Measurements from ENCODE around the gene JUND.

The JUND gene

GRCh38 chr19:18289471-18290301 lies 8.3 kb upstream of the JUND start:
- DNase-seq: no peak

GRCh38 chr19:18287836-18288772 lies 6.7 kb upstream of the JUND start:
- peak; percentile 55 for DNase-seq

GRCh38 chr19:18286973-18287635 lies 5.7 kb upstream of the JUND start:
- no peak for DNase-seq

DNA sequence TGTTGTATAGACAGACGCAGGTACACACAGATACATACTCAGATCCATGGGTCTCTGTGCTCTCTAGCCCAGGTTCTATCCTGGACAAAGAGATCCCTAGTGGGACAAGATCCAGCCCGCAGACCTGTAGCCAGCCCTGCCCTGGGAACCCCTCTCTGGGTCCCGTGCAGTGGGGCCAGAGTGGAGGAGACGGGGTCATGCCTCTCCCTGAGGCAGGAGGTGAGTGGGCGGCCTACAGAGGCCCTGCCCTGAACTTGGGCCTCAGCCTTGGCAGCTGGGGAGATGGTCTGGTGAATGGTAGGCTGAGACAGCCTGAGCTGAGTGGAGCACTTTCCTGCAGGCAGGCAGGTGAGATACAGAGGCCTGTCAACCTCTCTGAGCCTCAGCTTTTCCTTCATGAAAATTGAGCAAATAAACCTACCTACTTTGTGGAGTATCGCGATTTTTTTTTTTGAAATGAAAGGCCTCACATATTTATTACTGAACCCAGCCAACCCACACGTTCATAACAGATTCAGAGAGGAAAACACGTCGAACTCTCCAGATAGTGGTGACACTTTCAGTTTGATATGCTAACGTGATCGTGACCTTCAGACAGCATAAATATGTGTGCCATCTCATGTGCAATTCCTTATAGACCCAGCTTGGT lies 3.4 kb upstream of the JUND start:
- DNase-seq: no peak

GRCh38 chr19:18283338-18283737 lies 1.9 kb upstream of the JUND start:
- DNase-seq: no peak

DNA sequence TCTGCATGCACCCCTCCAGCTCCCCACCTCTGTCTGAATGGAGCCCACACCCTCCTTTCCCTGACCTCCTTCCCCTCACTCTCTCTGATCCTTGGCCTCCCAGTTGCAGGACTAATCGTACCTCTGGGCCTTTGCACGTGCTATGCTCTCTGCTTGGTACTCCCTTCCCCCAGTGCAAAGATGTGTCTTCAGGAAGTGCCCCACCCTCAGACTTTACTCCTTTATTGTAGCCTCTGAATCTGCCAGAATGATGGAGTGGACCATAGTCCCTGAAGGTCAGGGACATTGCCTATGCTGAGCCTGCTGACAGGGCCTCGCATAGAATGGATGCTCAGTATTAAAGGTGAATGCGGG lies 1.3 kb upstream of the JUND start:
- DNase-seq: no peak

DNA sequence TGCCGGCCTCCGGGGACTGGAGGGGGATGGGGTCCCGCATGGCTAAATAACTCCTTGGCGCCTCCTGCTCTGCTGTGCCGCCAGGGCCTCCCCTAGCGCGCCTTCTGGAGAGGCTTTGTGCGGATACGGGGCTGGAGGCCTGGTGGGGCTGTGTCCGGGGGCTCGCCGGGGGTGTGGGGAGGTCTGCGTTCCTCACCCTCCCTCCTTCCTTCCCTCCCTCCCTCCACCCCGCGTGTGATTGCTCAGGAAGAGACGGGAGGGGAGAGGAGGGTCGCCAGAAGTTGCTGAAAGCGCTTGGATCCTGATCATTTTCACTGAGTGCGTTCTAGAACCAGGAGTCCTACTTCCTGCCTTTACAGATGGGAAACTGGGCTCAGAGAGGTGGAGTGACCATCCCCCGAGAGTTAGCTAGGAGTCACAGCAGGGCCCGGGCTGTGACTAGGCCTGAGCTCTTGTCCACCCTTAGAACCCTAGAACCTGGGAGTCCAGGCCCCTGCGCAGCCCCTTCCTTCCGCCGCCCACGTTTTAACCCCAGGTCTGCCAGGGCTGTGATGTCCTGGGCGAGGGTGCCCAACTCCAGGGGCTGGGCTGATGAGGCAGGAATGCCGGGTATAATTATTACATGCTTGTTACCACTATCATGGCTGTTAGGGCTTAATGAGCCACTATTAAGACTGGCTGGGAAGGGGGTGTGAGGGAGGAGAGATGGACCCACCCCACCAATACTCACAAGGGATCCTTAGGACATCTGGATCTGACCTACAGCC lies 782 bp upstream of the JUND start:
- DNase-seq: no peak

DNA sequence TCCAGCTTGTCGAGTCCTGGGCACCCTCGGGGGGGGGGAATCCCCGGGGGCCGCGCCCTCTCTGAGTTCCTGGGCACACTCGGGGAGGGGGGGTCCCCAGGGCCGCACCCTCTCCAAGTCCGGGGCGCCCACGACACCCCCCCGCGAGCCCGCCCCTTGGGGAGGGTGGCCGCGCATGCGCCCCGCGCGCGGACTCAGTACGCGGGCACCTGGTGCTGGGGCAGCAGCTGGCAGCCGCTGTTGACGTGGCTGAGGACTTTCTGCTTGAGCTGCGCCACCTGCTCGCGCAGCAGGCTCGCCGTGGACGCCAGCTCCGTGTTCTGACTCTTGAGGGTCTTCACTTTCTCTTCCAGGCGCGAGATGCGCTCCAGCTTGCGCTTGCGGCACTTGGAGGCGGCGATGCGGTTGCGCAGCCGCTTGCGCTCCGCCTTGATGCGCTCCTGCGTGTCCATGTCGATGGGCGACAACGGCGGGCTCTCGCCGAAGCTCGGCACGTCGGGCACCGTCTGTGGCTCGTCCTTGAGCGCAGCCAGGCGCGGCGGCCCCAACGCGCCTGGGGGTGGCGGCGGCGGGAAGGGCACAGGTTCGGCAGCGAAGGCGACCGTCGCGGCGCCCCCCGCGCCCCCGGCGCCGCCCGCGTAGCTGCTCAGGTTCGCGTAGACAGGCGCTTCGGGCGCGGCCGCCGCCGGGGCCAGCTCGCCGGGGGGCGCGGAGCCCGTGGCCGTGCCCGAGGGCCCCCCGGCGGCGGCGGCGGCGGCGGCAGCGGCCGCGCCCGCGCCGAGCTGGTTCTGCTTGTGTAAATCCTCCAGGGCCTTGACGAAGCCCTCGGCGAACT lies 958 bp downstream of the JUND start:
- peak; percentile 90 for DNase-seq

- DNase-seq: peak; percentile 96
Measured at GRCh38 chr19:18279516-18280246, 1.7 kb downstream of the JUND start.

DNA sequence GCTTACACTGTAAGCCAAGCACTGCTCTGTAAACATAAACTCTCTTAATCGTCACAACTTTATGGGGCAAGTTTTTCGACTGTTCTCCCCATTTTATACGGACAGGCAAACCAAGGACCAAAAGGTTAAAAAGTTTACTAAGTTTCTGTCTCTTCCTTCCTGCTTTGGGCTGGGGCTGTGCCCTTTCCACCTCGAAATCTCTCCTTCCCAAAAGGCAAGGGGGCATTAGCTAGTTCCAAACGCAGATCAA lies 2.2 kb downstream of the JUND start:
- no peak for DNase-seq

DNA sequence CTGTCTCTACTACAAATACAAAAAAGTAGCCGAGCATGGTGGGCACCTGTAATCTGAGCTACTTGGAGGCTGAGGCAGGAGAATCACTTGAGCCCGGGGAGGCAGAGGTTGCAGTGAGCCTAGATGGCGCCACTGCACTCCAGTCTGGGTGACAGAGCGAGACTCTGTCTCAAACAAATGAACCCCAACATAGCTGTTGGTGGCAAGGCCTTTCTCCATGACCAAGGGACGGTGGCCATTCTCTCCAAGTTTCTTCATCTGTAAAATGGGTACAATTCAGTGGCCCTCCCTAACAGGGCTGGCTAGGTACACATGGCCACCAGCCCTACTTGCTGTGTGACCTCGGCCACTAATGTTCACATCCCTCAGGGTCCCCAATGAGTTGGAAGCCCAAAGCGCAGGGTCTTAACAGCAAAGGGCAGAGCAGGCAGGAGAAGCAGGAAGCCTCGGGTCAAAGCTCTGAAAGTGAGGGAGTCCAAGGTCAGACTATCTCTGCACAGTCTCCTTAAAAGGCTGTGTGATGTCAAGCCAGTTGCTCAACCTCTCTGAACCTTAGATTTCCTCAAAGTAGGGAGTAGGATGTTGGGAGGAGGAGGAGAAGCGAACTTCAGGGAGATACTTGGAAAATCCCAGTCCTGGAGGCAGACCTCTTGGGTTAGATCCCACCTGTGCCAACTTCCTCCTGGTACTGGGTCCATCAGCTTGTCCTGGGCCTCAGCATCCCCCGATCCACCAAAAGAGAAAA lies 2.7 kb downstream of the JUND start:
- no peak for DNase-seq

- peak; percentile 93 for DNase-seq
Measured at GRCh38 chr19:18274781-18275356, 6.6 kb downstream of the JUND start.

- DNase-seq: peak; percentile 78
Measured at GRCh38 chr19:18274219-18274780, 7.1 kb downstream of the JUND start, which contains the start of gene IQCN. Gene IQCN, minus strand, starts transcription at chr19:18274452. Its CDS starts 4,974 bp downstream, at chr19:18269478.

GRCh38 chr19:18273561-18274218 lies 7.7 kb downstream of the JUND start:
- DNase-seq: no peak

DNA sequence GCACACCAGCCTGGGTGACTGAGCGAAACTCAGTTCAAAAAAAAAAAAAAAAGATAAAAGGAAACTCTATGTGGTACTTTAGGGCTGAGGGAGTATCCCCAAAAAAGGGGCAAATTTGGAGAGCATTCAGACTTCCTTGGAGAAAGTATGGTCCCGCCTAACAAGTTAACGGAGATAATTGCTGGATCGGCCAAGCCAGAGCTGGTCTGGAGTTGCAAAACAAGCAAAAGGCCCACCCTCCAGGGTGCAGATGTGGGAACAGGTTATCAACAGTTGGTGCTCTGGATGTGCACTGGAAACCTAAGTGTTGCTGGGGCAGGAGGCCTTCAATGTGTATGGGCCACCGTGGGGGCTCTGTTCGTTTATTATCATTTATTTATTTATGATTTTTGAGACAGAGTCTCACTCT lies 10.0 kb downstream of the JUND start:
- peak; percentile 72 for DNase-seq

DNA sequence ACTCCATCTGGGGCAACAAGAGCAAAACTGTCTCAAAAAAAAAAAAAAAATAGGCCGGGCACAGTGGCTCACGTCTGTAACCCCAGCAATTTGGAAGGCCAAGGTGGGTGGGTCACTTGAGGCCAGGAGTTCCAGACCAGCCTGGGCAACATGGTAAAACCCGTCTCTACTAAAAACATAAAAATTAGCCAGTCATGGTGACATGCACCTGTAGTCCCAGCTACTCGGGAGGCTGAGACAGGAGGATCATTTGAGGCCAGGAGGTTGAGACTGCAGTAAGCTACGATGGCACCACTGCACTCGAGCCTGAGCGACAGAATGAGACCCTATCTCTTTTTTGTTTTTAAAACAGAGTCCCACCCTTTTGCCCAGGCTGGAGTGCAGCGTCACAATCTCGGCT lies 11.1 kb downstream of the JUND start:
- no peak for DNase-seq

DNA sequence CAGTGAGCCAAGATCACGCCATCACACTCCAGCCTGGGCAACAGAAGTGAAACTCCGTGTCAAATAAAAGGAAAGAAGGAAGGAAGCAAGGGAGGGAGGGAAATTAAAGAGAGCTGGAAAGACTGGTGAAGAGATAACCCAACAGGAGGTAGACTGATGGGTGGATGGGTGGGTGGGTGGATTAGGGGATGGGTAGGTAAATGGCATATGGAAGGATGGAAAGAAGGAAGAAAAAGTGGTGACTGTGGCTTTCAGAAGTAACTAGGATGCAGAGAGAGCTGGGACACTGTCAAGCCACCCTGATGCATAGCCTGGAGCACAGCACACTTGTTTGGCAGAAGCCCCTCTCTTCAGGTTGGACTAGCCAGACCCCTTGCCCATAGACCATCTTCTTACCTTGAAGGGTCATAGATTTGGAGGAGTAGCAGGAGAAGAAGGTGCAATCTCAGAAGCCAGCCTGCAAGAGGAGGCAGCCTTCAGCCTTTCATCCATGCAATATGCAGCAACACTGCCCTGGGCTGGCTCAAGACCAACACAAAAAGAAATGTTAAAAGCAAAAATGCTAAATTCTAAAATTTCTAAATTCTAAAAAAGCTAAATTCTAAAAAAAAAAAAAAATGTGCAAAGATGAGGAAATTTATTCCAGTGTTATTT lies 12.2 kb downstream of the JUND start:
- no peak for DNase-seq
